SK-N-SH treated with all-trans-retinoic acid at 6 μM for 48 hours (cell line): ENCODE measurements around the gene ARID5A.

Experiments
- ATAC-seq: fragments of 200-7000 bp; cut with Tn5 transposase; 3 replicates; pipeline ENCODE4 v1.9.1; 2020; ENCODE audit warnings: mild to moderate bottlenecking, moderate library complexity
- ARNTL ChIP-seq: fragments of 450-650 bp; formaldehyde crosslinking; IDR thresholded peaks from 2 replicates; pipeline ENCODE4 v1.5.0; 2020; ENCODE audit warnings: low read depth, mild to moderate bottlenecking, moderate library complexity, borderline replicate concordance
- BACH2 ChIP-seq: fragments of 250-450 bp; sonication (Bioruptor Pico); IDR thresholded peaks from 2 replicates; pipeline ENCODE4 v1.9.0; 2021; ENCODE audit warnings: mild to moderate bottlenecking, borderline replicate concordance
- CSDC2 ChIP-seq: fragments of 250-450 bp; sonication (Bioruptor Pico); IDR thresholded peaks from 2 replicates; pipeline ENCODE4 v1.5.0; 2020; ENCODE audit warnings: mild to moderate bottlenecking, moderate library complexity
- ESRRG ChIP-seq: fragments of 250-450 bp; sonication (Bioruptor Pico); IDR thresholded peaks from 2 replicates; pipeline ENCODE4 v1.6.1; 2021; ENCODE audit warnings: mild to moderate bottlenecking
- GLIS3 ChIP-seq: fragments of 250-450 bp; sonication (Bioruptor Pico); IDR thresholded peaks from 2 replicates; pipeline ENCODE4 v1.5.0; 2020; ENCODE audit warnings: mild to moderate bottlenecking, moderate library complexity
- POU6F1 ChIP-seq: fragments of 250-450 bp; sonication (Bioruptor Pico); IDR thresholded peaks from 2 replicates; pipeline ENCODE4 v1.8.0; 2021; ENCODE audit warnings: low read depth, mild to moderate bottlenecking, moderate library complexity, borderline replicate concordance
- PPARA ChIP-seq: fragments of 250-450 bp; sonication (Bioruptor Pico); IDR thresholded peaks from 2 replicates; pipeline ENCODE4 v1.5.0; 2020; ENCODE audit warnings: mild to moderate bottlenecking, borderline replicate concordance
- RARB ChIP-seq: fragments of 250-450 bp; sonication (Bioruptor Pico); IDR thresholded peaks from 2 replicates; pipeline ENCODE4 v1.8.0; 2021; ENCODE audit warnings: mild to moderate bottlenecking, moderate library complexity
- SNAI2 ChIP-seq: fragments of 250-450 bp; sonication (Bioruptor Pico); IDR thresholded peaks from 2 replicates; pipeline ENCODE4 v1.5.0; 2020; ENCODE audit warnings: mild to moderate bottlenecking, moderate library complexity
- TCF4 ChIP-seq: fragments of 250-450 bp; sonication (Bioruptor Pico); IDR thresholded peaks from 2 replicates; pipeline ENCODE4 v1.8.0; 2021; ENCODE audit warnings: mild to moderate bottlenecking, moderate library complexity, borderline replicate concordance
- TOX ChIP-seq: fragments of 250-450 bp; sonication (Bioruptor Pico); IDR thresholded peaks from 2 replicates; pipeline ENCODE4 v1.8.0; 2021; ENCODE audit warnings: mild to moderate bottlenecking, moderate library complexity, borderline replicate concordance
- ZC3H10 ChIP-seq: fragments of 250-450 bp; sonication (Bioruptor Pico); IDR thresholded peaks from 2 replicates; pipeline ENCODE4 v1.5.1; 2021; ENCODE audit warnings: mild to moderate bottlenecking, moderate library complexity
- ZFP3 ChIP-seq: fragments of 250-450 bp; sonication (Bioruptor Pico); IDR thresholded peaks from 2 replicates; pipeline ENCODE4 v1.5.0; 2020; ENCODE audit warnings: mild to moderate bottlenecking, moderate library complexity
- ZNF565 ChIP-seq: fragments of 450-650 bp; formaldehyde crosslinking; conservative IDR thresholded peaks from 2 replicates; pipeline ENCODE4 v1.5.0; 2020; ENCODE audit warnings: low read depth, mild to moderate bottlenecking, moderate library complexity
- ZNF70 ChIP-seq: fragments of 450-650 bp; formaldehyde crosslinking; IDR thresholded peaks from 2 replicates; pipeline ENCODE4 v1.5.0; 2020; ENCODE audit warnings: mild to moderate bottlenecking, moderate library complexity
- ZNF8 ChIP-seq: fragments of 450-650 bp; formaldehyde crosslinking; IDR thresholded peaks from 2 replicates; pipeline ENCODE4 v1.5.0; 2020; ENCODE audit warnings: mild to moderate bottlenecking, moderate library complexity
- TF ChIP-seq, protein P1 (sequence below): fragments of 250-450 bp; sonication (Bioruptor Pico); IDR thresholded peaks from 2 replicates; pipeline ENCODE4 v1.5.1; 2020; ENCODE audit warnings: low read depth, mild to moderate bottlenecking, moderate library complexity
- TF ChIP-seq, protein P2 (sequence below): fragments of 250-450 bp; sonication (Bioruptor Pico); IDR thresholded peaks from 2 replicates; pipeline ENCODE4 v1.5.1; 2021; ENCODE audit warnings: mild to moderate bottlenecking, moderate library complexity
- TF ChIP-seq, protein P3 (sequence below): fragments of 250-450 bp; sonication (Bioruptor Pico); IDR thresholded peaks from 2 replicates; pipeline ENCODE4 v1.8.0; 2020; ENCODE audit warnings: mild to moderate bottlenecking, moderate library complexity, borderline replicate concordance

Gene ARID5A

DNA sequence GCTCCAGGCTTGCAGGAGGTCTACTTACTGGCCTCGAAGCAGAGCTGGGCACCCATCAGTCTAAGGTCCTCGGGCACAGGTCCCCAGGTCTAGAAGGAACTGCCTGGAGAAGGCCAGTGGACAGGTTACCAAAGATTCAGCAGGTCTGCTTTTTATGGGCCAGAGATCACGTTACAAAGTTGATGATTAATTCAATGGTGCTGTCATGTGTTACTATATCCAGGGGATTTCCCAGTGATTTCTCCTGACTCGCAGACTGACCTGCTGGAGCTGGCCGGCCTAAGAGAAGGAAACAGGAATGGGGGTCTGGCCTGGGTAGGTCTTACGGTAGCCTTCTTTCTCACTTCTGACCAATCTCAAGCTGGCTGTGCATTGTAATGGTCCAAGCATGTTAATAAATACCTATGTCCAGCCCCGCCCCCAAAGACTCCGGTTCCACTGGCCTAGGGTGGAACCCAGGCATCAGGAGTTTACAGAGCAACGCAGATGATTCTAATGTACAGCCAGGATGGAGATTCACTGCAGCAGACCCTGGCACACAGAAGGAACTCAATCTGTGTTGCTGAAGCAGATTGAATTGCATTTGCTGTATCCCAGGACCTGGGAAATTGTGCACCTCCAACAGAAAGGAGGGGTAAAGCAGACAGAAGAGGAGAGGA, 31.2 kb upstream of the ARID5A start, which contains the start of gene NEURL3:
Gene NEURL3, minus strand, starts transcription at position 127 of the 659 bp plus-strand sequence. Its CDS starts 71 bp downstream, at position 56.
- ATAC-seq: peak; percentile 28
- TF ChIP-seq RARB (CRISPR knock-in tag): no peak
- no peak for TF ChIP-seq TOX (CRISPR knock-in tag)
- no peak for TF ChIP-seq BACH2 (CRISPR knock-in tag)

GRCh38 chr2:96506016-96506906, 30.3 kb upstream of the ARID5A start:
- ATAC-seq: no peak
- TF ChIP-seq, protein P1, sequence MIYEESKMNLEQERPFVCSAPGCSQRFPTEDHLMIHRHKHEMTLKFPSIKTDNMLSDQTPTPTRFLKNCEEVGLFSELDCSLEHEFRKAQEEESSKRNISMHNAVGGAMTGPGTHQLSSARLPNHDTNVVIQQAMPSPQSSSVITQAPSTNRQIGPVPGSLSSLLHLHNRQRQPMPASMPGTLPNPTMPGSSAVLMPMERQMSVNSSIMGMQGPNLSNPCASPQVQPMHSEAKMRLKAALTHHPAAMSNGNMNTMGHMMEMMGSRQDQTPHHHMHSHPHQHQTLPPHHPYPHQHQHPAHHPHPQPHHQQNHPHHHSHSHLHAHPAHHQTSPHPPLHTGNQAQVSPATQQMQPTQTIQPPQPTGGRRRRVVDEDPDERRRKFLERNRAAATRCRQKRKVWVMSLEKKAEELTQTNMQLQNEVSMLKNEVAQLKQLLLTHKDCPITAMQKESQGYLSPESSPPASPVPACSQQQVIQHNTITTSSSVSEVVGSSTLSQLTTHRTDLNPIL (CRISPR knock-in tag): no peak
- TF ChIP-seq ZNF70 (CRISPR knock-in tag) (no peak), TCF4 (CRISPR knock-in tag) (no peak), PPARA (CRISPR knock-in tag) (no peak), ESRRG (CRISPR knock-in tag) (no peak), ZC3H10 (no peak), POU6F1 (CRISPR knock-in tag) (no peak), TOX (CRISPR knock-in tag) (no peak), CSDC2 (no peak), RARB (CRISPR knock-in tag) (no peak)
- TF ChIP-seq, protein P2, sequence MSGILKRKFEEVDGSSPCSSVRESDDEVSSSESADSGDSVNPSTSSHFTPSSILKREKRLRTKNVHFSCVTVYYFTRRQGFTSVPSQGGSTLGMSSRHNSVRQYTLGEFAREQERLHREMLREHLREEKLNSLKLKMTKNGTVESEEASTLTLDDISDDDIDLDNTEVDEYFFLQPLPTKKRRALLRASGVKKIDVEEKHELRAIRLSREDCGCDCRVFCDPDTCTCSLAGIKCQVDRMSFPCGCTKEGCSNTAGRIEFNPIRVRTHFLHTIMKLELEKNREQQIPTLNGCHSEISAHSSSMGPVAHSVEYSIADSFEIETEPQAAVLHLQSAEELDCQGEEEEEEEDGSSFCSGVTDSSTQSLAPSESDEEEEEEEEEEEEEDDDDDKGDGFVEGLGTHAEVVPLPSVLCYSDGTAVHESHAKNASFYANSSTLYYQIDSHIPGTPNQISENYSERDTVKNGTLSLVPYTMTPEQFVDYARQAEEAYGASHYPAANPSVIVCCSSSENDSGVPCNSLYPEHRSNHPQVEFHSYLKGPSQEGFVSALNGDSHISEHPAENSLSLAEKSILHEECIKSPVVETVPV: no peak

GRCh38 chr2:96506907-96507240, 29.7 kb upstream of the ARID5A start:
- no peak for ATAC-seq
- TF ChIP-seq, protein P2: no peak
- TF ChIP-seq GLIS3 (CRISPR knock-in tag): no peak
- TF ChIP-seq ARNTL (CRISPR knock-in tag): no peak
- no peak for TF ChIP-seq ZFP3 (CRISPR knock-in tag)
- no peak for TF ChIP-seq CSDC2
- TF ChIP-seq, protein P3, sequence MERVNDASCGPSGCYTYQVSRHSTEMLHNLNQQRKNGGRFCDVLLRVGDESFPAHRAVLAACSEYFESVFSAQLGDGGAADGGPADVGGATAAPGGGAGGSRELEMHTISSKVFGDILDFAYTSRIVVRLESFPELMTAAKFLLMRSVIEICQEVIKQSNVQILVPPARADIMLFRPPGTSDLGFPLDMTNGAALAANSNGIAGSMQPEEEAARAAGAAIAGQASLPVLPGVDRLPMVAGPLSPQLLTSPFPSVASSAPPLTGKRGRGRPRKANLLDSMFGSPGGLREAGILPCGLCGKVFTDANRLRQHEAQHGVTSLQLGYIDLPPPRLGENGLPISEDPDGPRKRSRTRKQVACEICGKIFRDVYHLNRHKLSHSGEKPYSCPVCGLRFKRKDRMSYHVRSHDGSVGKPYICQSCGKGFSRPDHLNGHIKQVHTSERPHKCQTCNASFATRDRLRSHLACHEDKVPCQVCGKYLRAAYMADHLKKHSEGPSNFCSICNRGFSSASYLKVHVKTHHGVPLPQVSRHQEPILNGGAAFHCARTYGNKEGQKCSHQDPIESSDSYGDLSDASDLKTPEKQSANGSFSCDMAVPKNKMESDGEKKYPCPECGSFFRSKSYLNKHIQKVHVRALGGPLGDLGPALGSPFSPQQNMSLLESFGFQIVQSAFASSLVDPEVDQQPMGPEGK (CRISPR knock-in tag): no peak
- TF ChIP-seq BACH2 (CRISPR knock-in tag): no peak
- no peak for TF ChIP-seq PPARA (CRISPR knock-in tag)
- no peak for TF ChIP-seq SNAI2 (CRISPR knock-in tag)
- no peak for TF ChIP-seq TCF4 (CRISPR knock-in tag)
- TF ChIP-seq ZNF70 (CRISPR knock-in tag): no peak
- TF ChIP-seq, protein P1 (CRISPR knock-in tag): no peak
- no peak for TF ChIP-seq POU6F1 (CRISPR knock-in tag)
- no peak for TF ChIP-seq ZNF8 (CRISPR knock-in tag)
- TF ChIP-seq ZNF565 (CRISPR knock-in tag): no peak
